Thoracic aorta (tissue), 2 donors: ENCODE data around the gene MICAL2. TPM values are rescaled to one million over a fixed set of nuclear protein-coding genes. Genes with fewer than 3 reads are reported as not detected.

Source experiments
- ATAC-seq: fragments of 150-250 bp; one replicate; pipeline ENCODE4 v1.8.0; 2017; ENCODE audit warnings: low read depth; ENCODE audit not compliant: insufficient number of reproducible peaks, low FRiP score
- DNase-seq: peaks from one replicate; pipeline ENCODE4 v3.0.0-alpha.2; 2020; ENCODE audit warnings: low spot score
- H3K27ac ChIP-seq, 2 donors: fragments of 200-600 bp; sonication (generic); 1 replicate in 1 of 2; 2 replicates in 1 of 2; pipeline ENCODE4 v1.5.1; 2016; ENCODE audit warnings: mild to moderate bottlenecking in 2 of 2, moderate library complexity in 2 of 2
- H3K27me3 ChIP-seq: fragments of 200-600 bp; sonication (generic); replicated peaks from 2 replicates; pipeline ENCODE4 v1.6.0; 2016; ENCODE audit warnings: mild to moderate bottlenecking; ENCODE audit not compliant: insufficient read depth
- H3K36me3 ChIP-seq: fragments of 200-600 bp; sonication (generic); one replicate; pipeline ENCODE4 v1.5.1; 2016
- H3K4me1 ChIP-seq, 2 donors: fragments of 200-600 bp; sonication (generic); 1 replicate in 1 of 2; 2 replicates in 1 of 2; pipeline versions ENCODE4 v1.5.1 to v1.6.0; 2016; ENCODE audit warnings: low read depth in 2 of 2, mild to moderate bottlenecking in 1 of 2; ENCODE audit not compliant: control insufficient read depth in 1 of 2
- H3K4me3 ChIP-seq: fragments of 200-600 bp; sonication (generic); 2 replicates; pipeline ENCODE4 v1.5.1; 2016; ENCODE audit warnings: mild to moderate bottlenecking
- H3K9me3 ChIP-seq: fragments of 200-600 bp; sonication (generic); 2 replicates; pipeline ENCODE4 v1.5.1; 2016
- total RNA-seq, 2 donors: library from RNA; depleted of rRNA; stranded (reverse); fragments of >200 nt; gene quantifications; one replicate each; pipeline versions ENCODE4 v1.1.0 to v1.2.3, GENCODE V29; 2016
- TF ChIP-seq, protein P1 (sequence below): fragments of 200-600 bp; sonication (generic); IDR thresholded peaks from one replicate; pipeline ENCODE4 v1.5.1; 2019; ENCODE audit warnings: antibody characterized with exemption

MICAL2 gene
- total RNA-seq, 2 donors from 2014 or later, result 791 to 989 TPM

DNA sequence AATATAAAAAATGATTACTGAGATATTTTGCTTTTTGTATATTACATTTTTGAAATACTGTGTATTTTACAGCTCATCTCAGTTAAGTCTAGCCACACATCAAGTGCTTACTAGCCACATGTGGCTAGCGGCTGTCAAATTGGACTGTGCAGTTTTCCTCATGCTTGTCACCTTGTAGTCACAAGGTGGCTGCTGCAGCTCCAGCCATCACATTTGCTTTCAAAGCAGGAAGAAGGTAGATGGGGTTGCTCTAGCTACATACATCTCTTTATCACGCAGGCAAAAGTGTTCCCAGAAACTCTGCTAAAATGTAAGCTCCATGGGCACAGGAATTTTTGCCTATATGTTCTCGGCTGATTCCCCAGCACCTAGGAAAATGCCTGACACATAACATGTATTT lies 61.5 kb downstream of the MICAL2 start:
- H3K27me3 ChIP-seq, result peaks cover 3% of the 10 kb centered on the region
- DNase-seq, result no peak
- no peak overlapping the region for H3K4me3 ChIP-seq
- no peak for ATAC-seq
- TF ChIP-seq, protein P1, sequence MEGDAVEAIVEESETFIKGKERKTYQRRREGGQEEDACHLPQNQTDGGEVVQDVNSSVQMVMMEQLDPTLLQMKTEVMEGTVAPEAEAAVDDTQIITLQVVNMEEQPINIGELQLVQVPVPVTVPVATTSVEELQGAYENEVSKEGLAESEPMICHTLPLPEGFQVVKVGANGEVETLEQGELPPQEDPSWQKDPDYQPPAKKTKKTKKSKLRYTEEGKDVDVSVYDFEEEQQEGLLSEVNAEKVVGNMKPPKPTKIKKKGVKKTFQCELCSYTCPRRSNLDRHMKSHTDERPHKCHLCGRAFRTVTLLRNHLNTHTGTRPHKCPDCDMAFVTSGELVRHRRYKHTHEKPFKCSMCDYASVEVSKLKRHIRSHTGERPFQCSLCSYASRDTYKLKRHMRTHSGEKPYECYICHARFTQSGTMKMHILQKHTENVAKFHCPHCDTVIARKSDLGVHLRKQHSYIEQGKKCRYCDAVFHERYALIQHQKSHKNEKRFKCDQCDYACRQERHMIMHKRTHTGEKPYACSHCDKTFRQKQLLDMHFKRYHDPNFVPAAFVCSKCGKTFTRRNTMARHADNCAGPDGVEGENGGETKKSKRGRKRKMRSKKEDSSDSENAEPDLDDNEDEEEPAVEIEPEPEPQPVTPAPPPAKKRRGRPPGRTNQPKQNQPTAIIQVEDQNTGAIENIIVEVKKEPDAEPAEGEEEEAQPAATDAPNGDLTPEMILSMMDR, result no peak
- H3K9me3 ChIP-seq, result no peaks in the 10 kb centered on the region
- H3K36me3 ChIP-seq, result peaks cover 6% of the 10 kb centered on the region
- peak overlapping the region; percentile 58 to 97 for H3K27ac ChIP-seq
- H3K4me1 ChIP-seq, result peaks cover 50 to 88% of the 10 kb centered on the region in 2 donors

DNA sequence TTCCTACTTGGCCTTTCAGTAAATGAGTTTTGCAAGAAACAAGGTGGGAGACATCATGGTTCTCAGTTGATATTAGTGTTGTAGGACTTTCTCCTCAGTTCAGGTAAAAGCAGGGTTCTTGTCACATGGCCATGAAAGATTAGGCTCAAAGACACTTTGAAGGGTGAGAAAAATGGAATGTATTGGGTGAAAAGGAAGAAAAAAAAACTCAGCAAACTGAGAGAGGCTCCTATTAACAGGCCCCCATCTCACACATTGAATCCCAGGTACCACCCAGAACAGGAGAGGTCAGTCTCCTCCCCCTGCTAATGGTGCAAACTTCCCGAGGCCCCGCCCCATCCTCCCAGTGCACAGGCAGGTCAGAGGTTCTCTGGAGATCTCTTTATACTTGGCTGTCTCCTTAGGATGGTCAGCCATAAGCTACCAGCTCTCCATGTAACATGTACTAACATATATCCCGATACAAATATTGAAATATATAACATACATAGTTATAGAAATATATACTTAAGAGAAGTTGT lies 62.2 kb downstream of the MICAL2 start:
- no peak overlapping the region for H3K4me3 ChIP-seq
- peaks cover 43 to 88% of the 10 kb centered on the region in 2 donors for H3K4me1 ChIP-seq
- ATAC-seq (no peak), DNase-seq (no peak)
- peak overlapping the region; percentile 58 to 97 for H3K27ac ChIP-seq
- no peaks in the 10 kb centered on the region for H3K9me3 ChIP-seq
- TF ChIP-seq, protein P1, result no peak
- H3K36me3 ChIP-seq, result peaks cover 6% of the 10 kb centered on the region
- peaks cover 3% of the 10 kb centered on the region for H3K27me3 ChIP-seq

DNA sequence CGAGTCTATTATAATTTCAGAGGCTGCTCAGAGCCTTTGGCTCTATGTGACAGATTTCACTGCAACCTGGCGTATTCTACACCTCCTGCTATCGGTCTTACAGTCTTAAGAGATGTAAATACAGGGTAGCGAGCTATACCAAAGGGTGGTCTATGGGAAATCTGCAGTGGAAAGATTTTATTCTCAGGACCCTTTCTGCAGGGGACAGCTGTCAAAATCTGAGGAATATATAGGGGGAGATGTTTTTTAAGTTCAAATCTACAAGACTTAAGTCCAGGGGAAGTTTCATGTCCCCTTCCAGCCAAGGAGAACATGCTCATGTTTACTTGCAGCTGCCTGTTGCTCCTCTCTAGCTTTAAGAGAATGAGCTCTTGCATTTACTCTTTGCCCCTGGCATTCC lies 62.7 kb downstream of the MICAL2 start:
- ATAC-seq (no peak), DNase-seq (no peak)
- peaks cover 6% of the 10 kb centered on the region for H3K36me3 ChIP-seq
- peak overlapping the region; percentile 58 to 97 for H3K27ac ChIP-seq
- H3K9me3 ChIP-seq, result no peaks in the 10 kb centered on the region
- TF ChIP-seq, protein P1, result no peak
- H3K4me1 ChIP-seq, result peaks cover 40 to 88% of the 10 kb centered on the region in 2 donors
- no peak overlapping the region for H3K4me3 ChIP-seq
- H3K27me3 ChIP-seq, result peaks cover 3% of the 10 kb centered on the region

DNA sequence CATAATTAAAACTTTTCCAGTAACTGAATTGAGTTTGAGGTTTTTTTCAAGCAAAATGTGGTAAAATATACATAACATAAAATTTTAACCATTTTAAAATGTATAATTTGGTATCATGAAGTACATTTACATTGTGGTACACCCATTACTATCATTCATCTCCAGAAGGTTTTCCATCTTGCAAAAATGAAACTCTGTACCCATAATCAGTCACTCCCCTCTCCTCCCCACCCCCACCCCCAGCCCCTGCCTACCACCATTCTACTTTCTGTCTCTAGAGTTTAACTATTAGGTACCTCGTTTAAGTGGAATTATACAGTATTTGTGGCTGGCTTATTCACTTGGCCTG lies 63.7 kb downstream of the MICAL2 start:
- peak overlapping the region; percentile 58 to 97 for H3K27ac ChIP-seq
- peaks cover 6% of the 10 kb centered on the region for H3K36me3 ChIP-seq
- H3K4me1 ChIP-seq, result peaks cover 42 to 90% of the 10 kb centered on the region in 2 donors
- no peaks in the 10 kb centered on the region for H3K9me3 ChIP-seq
- ATAC-seq (no peak), DNase-seq (no peak)
- peaks cover 3% of the 10 kb centered on the region for H3K27me3 ChIP-seq
- no peak overlapping the region for H3K4me3 ChIP-seq
- TF ChIP-seq, protein P1, result no peak

DNA sequence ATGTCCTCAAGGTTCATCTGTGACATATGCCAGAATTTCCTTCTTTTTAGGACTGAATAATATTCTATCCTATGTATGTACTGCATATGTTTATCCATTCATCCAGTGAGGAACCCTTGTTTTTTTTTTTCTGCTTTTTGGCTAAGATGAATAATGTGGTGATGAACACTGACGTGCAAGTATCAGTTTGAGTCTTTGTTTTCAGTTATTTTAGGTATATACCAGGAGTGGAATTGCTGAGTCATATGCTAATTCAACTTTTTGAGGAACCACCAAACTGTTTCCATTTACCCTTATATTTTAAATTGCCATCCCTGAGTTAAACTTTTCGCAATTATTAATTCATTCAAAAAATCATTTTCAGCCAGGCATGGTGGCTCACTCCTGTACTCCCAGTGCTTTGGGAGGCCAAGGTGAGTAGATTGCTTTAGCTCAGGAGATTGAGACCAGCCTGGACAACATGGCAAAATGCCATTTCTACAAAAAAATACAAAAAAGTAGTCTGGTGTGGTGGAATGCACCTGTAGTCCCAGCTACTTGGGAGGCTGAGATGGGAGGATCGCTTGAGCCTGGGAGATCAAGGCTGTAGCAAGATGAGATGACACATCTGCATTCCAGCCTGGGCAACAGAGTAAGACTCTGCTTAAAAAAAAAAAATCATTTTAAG lies 64.2 kb downstream of the MICAL2 start:
- Histone ChIP-seq H3K4me1 (peaks cover 43 to 90% of the 10 kb centered on the region in 2 donors), H3K27ac (peak overlapping the region; percentile 58 to 97)

More for the DNA sequence above, 64.2 kb downstream of the MICAL2 start:
- H3K4me3 ChIP-seq, result no peak overlapping the region
- peaks cover 3% of the 10 kb centered on the region for H3K36me3 ChIP-seq
- H3K9me3 ChIP-seq, result no peaks in the 10 kb centered on the region
- TF ChIP-seq, protein P1, result no peak
- H3K27me3 ChIP-seq, result peaks cover 3% of the 10 kb centered on the region
- no peak for DNase-seq
- ATAC-seq, result no peak
